ENCODE data around the gene WNT3A. TPM values are rescaled to one million over a fixed set of nuclear protein-coding genes. Genes with fewer than 3 reads are reported as not detected.

The WNT3A gene
- total and polyA plus RNA-seq, 9 of the 15 experiments (the other 6 are each of a cell fraction or from before 2014, with no cell fraction given), result not detected

DNA sequence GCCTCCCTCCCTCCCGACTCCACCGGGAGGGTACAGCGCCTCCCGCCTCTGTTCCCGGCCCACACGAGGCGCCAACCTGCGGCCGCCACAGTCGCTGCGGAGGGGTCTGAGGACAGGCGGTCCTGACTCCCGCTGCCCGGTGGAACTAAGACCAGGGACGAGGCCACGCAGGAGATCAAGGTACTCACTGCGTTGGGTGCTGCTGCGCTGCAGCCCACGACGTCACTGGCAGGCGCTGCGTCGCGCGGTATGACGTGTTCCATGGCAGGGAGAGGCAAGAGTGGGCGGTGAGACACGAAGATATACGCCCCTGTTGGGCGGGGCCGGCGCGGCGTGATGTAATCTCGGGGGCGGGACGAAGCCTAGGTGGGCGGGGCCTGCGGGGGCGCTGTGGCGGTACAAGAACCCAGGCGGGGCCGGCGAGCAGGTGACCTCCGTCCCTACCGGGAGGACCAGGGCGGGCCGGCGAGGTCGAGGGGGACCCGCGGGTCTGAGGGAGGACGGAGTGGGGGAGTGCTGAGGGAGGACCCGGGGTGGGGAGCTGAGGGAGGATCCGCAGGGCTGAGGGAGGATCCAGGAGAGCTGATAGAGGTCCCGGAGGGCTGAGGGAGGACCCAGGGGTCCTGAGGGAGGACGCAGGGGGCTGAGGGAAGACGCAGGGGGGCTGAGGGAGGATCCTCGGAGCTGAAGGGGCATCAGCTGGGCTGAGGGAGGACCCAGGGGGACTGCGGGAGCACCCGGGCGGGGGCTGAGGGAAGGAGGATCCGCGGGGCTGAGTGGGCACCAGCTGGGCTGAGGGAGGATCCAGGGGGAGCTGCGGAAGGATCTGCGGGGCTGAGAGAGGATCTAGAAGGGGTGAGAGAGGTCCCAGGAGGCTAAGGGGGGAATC lies 102.5 kb downstream of the WNT3A start, which contains the start of gene MRPL55 (continued):
- TF ChIP-seq, protein P1, sequence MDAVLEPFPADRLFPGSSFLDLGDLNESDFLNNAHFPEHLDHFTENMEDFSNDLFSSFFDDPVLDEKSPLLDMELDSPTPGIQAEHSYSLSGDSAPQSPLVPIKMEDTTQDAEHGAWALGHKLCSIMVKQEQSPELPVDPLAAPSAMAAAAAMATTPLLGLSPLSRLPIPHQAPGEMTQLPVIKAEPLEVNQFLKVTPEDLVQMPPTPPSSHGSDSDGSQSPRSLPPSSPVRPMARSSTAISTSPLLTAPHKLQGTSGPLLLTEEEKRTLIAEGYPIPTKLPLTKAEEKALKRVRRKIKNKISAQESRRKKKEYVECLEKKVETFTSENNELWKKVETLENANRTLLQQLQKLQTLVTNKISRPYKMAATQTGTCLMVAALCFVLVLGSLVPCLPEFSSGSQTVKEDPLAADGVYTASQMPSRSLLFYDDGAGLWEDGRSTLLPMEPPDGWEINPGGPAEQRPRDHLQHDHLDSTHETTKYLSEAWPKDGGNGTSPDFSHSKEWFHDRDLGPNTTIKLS (IDR thresholded peaks at IDR 0.05; ENCODE audit: borderline replicate concordance, low read depth), result peak; percentile 75
- TF ChIP-seq ARID2 (IDR thresholded peaks at IDR 0.05) (peak; percentile 13; the same call in 1 of the 2 replicates), HNRNPUL1 (IDR thresholded peaks at IDR 0.05; ENCODE audit: low read length) (no peak), E2F3 (CRISPR knock-in tag; IDR thresholded peaks at IDR 0.05) (peak; percentile 59; the same call in 1 of the 2 replicates), HDAC2 (IDR thresholded peaks at IDR 0.05) (no peak), MTA1 (IDR thresholded peaks at IDR 0.05; ENCODE audit: borderline replicate concordance) (peak; percentile 100), MED1 (CRISPR knock-in tag; IDR thresholded peaks at IDR 0.05; ENCODE audit: borderline replicate concordance) (no peak), HDAC8 (tag; IDR thresholded peaks at IDR 0.05) (no peak), DIDO1 (tag; IDR thresholded peaks at IDR 0.05; ENCODE audit: low read depth) (peak; percentile 96)
- TF ChIP-seq, protein P2, sequence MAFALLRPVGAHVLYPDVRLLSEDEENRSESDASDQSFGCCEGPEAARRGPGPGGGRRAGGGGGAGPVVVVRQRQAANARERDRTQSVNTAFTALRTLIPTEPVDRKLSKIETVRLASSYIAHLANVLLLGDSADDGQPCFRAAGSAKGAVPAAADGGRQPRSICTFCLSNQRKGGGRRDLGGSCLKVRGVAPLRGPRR (CRISPR knock-in tag; IDR thresholded peaks at IDR 0.05), result no peak
- TF ChIP-seq, protein P3, sequence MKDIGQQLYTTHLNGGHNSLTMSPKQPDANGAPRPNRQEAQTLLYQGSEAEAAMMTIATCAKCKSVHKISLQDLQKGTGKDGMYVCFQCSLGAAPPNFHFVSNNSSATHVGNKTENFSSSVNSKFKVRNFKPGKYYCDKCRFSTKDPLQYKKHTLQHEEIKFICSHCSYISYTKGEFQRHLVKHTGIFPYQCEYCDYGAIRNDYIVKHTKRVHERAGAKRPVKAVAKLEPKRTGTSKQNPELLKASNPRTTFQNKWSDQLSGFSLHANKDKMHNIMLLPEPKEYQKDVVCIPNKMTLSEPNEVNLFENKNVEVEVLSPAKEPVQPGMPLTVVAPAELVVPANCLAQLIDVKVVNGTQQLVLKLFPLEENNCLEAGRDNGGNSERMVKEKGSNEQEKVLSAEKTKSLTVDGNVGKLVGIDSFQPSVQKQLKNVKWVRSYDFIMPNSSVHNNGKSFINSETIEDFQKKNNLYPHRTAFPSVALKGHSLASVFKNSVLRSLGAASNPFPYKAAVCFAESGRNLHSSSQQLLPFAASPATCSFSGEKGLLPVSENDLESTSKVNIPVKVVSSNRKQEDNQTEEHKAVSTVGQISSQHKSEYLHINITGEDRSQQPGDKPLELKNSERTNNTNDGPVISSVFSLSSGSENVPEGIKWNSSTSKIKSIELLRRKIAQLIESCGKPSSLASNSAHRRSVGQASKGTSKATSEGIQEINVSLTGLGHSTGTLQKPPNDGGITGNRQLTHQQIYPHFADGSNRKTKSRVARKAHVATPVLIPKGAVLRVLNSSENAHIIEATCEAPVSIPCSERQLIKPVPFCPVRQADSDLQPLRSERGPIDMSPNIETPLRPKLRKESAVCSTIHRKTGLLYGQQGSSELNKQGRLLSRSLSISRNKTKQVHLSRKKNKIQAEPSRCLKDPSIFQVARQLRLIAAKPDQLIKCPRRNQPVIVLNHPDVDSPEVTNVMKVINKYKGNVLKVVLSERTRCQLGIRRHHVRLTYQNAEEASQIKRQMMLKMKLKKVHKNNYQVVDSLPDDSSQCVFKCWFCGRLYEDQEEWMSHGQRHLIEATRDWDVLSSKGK (CRISPR knock-in tag; IDR thresholded peaks at IDR 0.05), result no peak
- TF ChIP-seq, protein P4, sequence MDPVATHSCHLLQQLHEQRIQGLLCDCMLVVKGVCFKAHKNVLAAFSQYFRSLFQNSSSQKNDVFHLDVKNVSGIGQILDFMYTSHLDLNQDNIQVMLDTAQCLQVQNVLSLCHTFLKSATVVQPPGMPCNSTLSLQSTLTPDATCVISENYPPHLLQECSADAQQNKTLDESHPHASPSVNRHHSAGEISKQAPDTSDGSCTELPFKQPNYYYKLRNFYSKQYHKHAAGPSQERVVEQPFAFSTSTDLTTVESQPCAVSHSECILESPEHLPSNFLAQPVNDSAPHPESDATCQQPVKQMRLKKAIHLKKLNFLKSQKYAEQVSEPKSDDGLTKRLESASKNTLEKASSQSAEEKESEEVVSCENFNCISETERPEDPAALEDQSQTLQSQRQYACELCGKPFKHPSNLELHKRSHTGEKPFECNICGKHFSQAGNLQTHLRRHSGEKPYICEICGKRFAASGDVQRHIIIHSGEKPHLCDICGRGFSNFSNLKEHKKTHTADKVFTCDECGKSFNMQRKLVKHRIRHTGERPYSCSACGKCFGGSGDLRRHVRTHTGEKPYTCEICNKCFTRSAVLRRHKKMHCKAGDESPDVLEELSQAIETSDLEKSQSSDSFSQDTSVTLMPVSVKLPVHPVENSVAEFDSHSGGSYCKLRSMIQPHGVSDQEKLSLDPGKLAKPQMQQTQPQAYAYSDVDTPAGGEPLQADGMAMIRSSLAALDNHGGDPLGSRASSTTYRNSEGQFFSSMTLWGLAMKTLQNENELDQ (CRISPR knock-in tag; IDR thresholded peaks at IDR 0.05; ENCODE audit: borderline replicate concordance), result 0 out of 2 replicates have a peak, but pooled peaks have one; percentile 79
- TF ChIP-seq, protein P5, sequence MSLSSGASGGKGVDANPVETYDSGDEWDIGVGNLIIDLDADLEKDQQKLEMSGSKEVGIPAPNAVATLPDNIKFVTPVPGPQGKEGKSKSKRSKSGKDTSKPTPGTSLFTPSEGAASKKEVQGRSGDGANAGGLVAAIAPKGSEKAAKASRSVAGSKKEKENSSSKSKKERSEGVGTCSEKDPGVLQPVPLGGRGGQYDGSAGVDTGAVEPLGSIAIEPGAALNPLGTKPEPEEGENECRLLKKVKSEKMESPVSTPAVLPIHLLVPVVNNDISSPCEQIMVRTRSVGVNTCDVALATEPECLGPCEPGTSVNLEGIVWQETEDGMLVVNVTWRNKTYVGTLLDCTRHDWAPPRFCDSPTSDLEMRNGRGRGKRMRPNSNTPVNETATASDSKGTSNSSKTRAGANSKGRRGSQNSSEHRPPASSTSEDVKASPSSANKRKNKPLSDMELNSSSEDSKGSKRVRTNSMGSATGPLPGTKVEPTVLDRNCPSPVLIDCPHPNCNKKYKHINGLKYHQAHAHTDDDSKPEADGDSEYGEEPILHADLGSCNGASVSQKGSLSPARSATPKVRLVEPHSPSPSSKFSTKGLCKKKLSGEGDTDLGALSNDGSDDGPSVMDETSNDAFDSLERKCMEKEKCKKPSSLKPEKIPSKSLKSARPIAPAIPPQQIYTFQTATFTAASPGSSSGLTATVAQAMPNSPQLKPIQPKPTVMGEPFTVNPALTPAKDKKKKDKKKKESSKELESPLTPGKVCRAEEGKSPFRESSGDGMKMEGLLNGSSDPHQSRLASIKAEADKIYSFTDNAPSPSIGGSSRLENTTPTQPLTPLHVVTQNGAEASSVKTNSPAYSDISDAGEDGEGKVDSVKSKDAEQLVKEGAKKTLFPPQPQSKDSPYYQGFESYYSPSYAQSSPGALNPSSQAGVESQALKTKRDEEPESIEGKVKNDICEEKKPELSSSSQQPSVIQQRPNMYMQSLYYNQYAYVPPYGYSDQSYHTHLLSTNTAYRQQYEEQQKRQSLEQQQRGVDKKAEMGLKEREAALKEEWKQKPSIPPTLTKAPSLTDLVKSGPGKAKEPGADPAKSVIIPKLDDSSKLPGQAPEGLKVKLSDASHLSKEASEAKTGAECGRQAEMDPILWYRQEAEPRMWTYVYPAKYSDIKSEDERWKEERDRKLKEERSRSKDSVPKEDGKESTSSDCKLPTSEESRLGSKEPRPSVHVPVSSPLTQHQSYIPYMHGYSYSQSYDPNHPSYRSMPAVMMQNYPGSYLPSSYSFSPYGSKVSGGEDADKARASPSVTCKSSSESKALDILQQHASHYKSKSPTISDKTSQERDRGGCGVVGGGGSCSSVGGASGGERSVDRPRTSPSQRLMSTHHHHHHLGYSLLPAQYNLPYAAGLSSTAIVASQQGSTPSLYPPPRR (CRISPR knock-in tag; IDR thresholded peaks at IDR 0.05; ENCODE audit: borderline replicate concordance), result 0 out of 2 replicates have a peak, but pooled peaks have one; percentile 50
